HuH-7.5 (cell line): ENCODE measurements around the gene GABRQ.
"Not testable (repeated sequence)": the region's sequence is repeated elsewhere in the genome, so short reads cannot be mapped to it uniquely, and the experiment has no call there.

Experiments
- DNase-seq: peaks from one replicate; pipeline ENCODE4 v3.0.0; 2011; ENCODE audit warnings: low spot score

The GABRQ gene

DNA sequence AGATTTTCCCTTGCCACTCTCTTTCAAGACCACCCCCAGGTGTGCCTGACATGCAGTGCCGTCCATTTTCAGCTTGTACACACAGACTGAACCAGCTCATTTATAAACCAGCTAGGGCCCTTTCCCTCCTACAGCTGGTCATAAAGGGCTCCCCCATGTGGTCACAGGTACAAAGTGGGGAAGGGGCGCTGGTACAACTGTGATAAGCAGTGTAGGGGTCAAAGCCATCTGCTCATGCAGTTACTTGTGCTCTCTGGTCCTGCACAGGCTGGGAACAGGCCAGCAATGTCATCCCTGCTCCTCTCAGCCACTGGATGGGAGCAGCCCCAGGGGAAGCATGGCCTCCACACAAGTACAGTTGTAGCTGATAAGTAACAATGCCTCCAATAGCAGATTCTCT lies 20.6 kb downstream of the GABRQ start:
- DNase-seq, result no peak

DNA sequence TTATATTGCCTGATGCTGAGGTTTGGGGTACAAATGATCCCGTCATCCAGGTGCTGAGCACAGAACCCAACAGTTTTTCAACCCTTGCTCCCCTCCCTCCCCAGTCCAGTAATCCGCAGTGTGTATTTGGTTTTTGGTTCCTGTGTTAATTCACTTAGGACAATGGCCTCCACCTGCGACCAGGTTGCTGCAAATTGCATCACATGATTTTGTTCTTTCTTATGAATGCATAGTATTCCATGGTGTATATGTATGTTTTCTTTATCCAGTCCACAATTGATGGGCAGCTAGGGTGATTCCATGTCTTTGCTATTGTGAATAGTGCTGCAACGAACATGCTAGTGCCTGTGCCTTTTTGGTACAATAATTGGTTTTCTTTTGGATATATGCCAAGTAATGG lies 25.4 kb downstream of the GABRQ start:
- no peak for DNase-seq

- no peak for DNase-seq
Observed at GRCh38 chrX:152674135-152674534, 36.4 kb downstream of the GABRQ start.

DNA sequence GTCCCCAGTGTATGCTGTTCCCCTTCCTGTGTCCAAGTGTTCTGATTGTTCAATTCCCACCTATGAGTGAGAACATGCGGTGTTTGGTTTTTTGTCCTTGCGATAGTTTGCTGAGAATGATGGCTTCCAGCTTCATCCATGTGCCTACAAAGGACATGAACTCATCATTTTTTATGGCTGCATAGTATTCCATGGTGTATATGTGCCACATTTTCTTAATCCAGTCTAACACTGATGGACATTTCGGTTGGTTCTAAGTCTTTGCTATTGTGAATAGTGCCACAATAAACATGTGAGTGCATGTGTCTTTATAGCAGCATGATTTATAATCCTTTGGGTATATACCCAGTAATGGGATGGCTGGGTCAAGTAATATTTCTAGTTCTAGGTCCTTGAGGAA lies 37.0 kb downstream of the GABRQ start:
- not testable (repeated sequence) for DNase-seq

DNA sequence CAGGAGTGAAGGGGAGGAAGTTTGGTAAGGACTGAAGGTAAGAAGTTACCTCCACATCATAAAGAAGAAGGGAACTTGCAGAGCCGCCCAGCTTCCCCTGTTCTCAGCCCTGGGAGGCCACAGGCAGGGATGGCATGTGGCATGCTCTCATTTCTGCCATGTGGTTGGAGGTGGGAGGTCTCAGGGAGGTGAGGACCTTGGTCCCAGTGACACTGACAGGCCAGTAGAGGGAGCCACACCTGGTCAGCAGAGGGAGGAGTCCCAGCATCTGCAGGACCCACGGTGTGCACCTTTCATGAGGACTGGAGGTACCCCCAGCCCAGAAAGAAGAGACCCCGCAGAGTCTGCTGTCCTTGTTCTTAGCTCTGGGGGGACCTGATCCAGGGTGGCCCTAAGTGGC lies 43.3 kb downstream of the GABRQ start:
- DNase-seq, result not testable (repeated sequence)

DNA sequence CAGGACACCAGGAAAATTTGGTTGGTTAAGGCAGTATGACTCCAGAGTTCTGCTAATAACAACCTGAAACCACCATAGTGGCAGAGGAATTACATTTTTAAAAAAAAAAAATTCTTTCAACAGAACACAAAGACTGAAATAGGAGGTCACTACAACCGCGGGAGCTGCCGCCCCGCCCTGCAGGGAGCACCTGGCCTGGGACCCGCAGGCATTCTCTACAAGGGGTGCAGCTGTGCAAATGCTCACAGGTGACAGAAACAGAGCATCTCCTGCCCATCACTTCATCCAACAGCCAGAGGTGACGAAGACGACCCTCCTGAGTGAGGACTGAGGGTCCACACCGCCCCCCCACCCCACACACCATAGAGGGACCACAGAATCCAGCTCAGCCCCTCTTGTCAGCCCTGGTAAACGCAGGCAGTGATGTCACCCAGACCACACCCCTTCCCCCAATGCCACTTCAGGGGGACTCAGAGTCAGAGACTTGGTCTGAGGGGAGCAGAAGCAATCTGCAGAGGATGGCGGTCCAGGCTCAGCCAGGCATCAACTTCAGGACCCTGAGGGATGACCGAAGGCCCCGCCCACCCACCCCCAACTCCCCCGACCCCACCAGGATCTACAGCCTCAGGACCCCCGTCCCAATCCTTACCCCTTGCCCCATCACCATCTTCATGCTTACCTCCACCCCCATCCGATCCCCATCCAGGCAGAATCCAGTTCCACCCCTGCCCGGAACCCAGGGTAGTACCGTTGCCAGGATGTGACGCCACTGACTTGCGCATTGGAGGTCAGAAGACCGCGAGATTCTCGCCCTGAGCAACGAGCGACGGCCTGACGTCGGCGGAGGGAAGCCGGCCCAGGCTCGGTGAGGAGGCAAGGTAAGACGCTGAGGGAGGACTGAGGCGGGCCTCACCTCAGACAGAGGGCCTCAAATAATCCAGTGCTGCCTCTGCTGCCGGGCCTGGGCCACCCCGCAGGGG lies 60.5 kb downstream of the GABRQ start, which contains the start of gene MAGEA3:
Gene MAGEA3, plus strand, starts transcription at position 843 of the 980 bp plus-strand sequence. CDS start 2,039 bp downstream, outside the sequence.
- not testable (repeated sequence) for DNase-seq

DNA sequence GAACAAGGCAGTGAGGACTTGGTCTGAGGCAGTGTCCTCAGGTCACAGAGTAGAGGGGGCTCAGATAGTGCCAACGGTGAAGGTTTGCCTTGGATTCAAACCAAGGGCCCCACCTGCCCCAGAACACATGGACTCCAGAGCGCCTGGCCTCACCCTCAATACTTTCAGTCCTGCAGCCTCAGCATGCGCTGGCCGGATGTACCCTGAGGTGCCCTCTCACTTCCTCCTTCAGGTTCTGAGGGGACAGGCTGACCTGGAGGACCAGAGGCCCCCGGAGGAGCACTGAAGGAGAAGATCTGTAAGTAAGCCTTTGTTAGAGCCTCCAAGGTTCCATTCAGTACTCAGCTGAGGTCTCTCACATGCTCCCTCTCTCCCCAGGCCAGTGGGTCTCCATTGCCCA lies 62.7 kb downstream of the GABRQ start:
- not testable (repeated sequence) for DNase-seq

DNA sequence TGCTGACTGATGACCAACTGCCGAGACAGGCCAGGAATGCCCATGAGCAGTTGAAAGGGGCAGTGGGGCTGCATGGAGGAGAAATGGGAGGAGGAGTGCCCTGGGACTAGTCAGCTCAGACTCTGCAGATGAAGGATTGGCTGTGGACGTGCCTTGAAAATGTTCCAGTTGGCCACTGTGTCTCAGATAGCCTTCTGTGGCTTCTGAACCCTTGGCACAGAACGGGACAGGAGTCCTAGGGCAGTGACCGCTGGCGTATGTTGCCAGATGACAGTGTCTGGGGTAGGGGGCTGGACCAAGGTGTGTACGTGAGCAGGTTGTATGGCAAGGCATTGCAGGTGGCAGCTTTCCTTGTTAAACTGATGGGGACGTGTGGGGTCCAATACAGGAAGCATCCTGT lies 68.8 kb downstream of the GABRQ start:
- DNase-seq, result not testable (repeated sequence)
